OCI-M2 (cell line): ENCODE measurements around the gene MYO1D.
"Not testable (repeated sequence)": the region's sequence is repeated elsewhere in the genome, so short reads cannot be mapped to it uniquely, and the experiment has no call there.

Experiments
- DNase-seq: peaks from one replicate; lab custom pipeline; 2025; ENCODE audit not compliant: unreplicated experiment; lab: John Stamatoyannopoulos, UW

MYO1D gene

GRCh38 chr17:32481193-32481592, 395.7 kb downstream of the MYO1D start:
- DNase-seq: no peak

GRCh38 chr17:32479074-32479617, 397.8 kb downstream of the MYO1D start:
- DNase-seq: no peak

- no peak for DNase-seq
These were observed 399.7 kb downstream of the MYO1D start for GRCh38 chr17:32477220-32477619.

GRCh38 chr17:32475258-32475657, 401.7 kb downstream of the MYO1D start:
- DNase-seq: no peak

- no peak for DNase-seq
These were observed 405.3 kb downstream of the MYO1D start for GRCh38 chr17:32471652-32472051.

- no peak for DNase-seq
These were observed 406.3 kb downstream of the MYO1D start for GRCh38 chr17:32470405-32471167.

- no peak for DNase-seq
These were observed 409.0 kb downstream of the MYO1D start for GRCh38 chr17:32467949-32468348.

- DNase-seq: no peak
These were observed 412.6 kb downstream of the MYO1D start for GRCh38 chr17:32464374-32464773.

- DNase-seq: no peak
These were observed 413.6 kb downstream of the MYO1D start for GRCh38 chr17:32463304-32463703.

GRCh38 chr17:32461853-32462617, 414.9 kb downstream of the MYO1D start:
- no peak for DNase-seq

- no peak for DNase-seq
These were observed 415.4 kb downstream of the MYO1D start for GRCh38 chr17:32461498-32461852.

GRCh38 chr17:32460054-32460453, 416.9 kb downstream of the MYO1D start:
- no peak for DNase-seq

GRCh38 chr17:32458371-32458770, 418.6 kb downstream of the MYO1D start:
- DNase-seq: no peak

- DNase-seq: no peak
These were observed 423.6 kb downstream of the MYO1D start for GRCh38 chr17:32453370-32453769.

- no peak for DNase-seq
These were observed 424.6 kb downstream of the MYO1D start for GRCh38 chr17:32452281-32452680.

- no peak for DNase-seq
These were observed 425.0 kb downstream of the MYO1D start for GRCh38 chr17:32451879-32452278.

GRCh38 chr17:32450379-32450778, 426.5 kb downstream of the MYO1D start:
- not testable (repeated sequence) for DNase-seq

- DNase-seq: no peak
These were observed 427.0 kb downstream of the MYO1D start for GRCh38 chr17:32449963-32450362.

- no peak for DNase-seq
These were observed 430.0 kb downstream of the MYO1D start for GRCh38 chr17:32446949-32447348.

- DNase-seq: no peak
These were observed 431.0 kb downstream of the MYO1D start for GRCh38 chr17:32445971-32446370.

GRCh38 chr17:32445497-32445896, 431.4 kb downstream of the MYO1D start:
- DNase-seq: no peak

- DNase-seq: no peak
These were observed 431.9 kb downstream of the MYO1D start for GRCh38 chr17:32445074-32445415.
